ENCODE measurements around the gene TCEAL9. TPM values are rescaled to one million over a fixed set of nuclear protein-coding genes. Genes with fewer than 3 reads are reported as not detected.
A peak's percentile ranks its signal among the peaks of the same experiment; 100 is the strongest.

Gene TCEAL9
- total RNA-seq (not detected), total RNA-seq (0 to 5.7 (median 1.1) reads per million in 172 experiments)
- polyA plus RNA-seq (2013, experiment 1 of 2): 1.9 TPM
- polyA plus RNA-seq (2013, experiment 2 of 2): 4.4 TPM

- intact Hi-C loops (cut with DNase I, micrococcal nuclease): no loop called here
- H3K4me1 Mint-ChIP-seq (ENCODE audit: low read depth): peaks cover 20% of the 10 kb centered on the region
- ATAC-seq (ENCODE audit: poor library complexity): no peak
- TF ChIP-seq CTCF (IDR thresholded peaks at IDR 0.05): no peak
- POLR2A ChIA-PET: no interaction called here
- H3K4me1 ChIP-seq (ENCODE audit: insufficient read depth, low read length): peaks cover 11% of the 10 kb centered on the region
- no peak within 1 kb of the TSS for H3K27ac Mint-ChIP-seq
- peak within 1 kb of the TSS; percentile 80 for H3K4me3 Mint-ChIP-seq
- peak in 3 of 14 experiments; percentile 4 to 15 (median 8) for DNase-seq
- H3K4me3 ChIP-seq (ENCODE audit: low read length): peak within 1 kb of the TSS; percentile 61
- no peaks in the 10 kb centered on the region for H3K36me3 Mint-ChIP-seq (ENCODE audit: low read depth)
- H3K36me3 ChIP-seq (ENCODE audit: insufficient read depth, low read length): no peaks in the 10 kb centered on the region
- H3K27me3 Mint-ChIP-seq: peaks cover 19% of the 10 kb centered on the region
- no peak within 1 kb of the TSS for H3K27ac ChIP-seq (ENCODE audit: low read depth in 1 of 2, low read length in 2 of 2)
- H3K9me3 ChIP-seq (ENCODE audit: control insufficient read depth in 1 of 2, insufficient read depth in 1 of 2, low read length in 2 of 2): no peaks in the 10 kb centered on the region
- no peaks in the 10 kb centered on the region for H3K27me3 ChIP-seq (ENCODE audit: control insufficient read depth in 1 of 2, insufficient read depth in 2 of 2, low read length in 2 of 2)
- CTCF ChIA-PET: no interaction called here
- H3K9me3 Mint-ChIP-seq: no peaks in the 10 kb centered on the region
Observed at GRCh38 chrX:103356130-103356798, at the start of gene TCEAL9. TSS of gene TCEAL9 (plus strand) at chrX:103356506. CDS start at chrX:103357685, 1,179 bp downstream.

GRCh38 chrX:103309860-103310554 is 46.3 kb upstream of the TCEAL9 start:
- CTCF ChIA-PET: no interaction called here
- Mint-ChIP-seq H3K27ac (peak overlapping the region; percentile 24), H3K9me3 (no peaks in the 10 kb centered on the region), H3K36me3 (ENCODE audit: low read depth) (peaks cover 5% of the 10 kb centered on the region), H3K4me1 (ENCODE audit: low read depth) (no peaks in the 10 kb centered on the region), H3K4me3 (peak overlapping the region; percentile 48), H3K27me3 (no peaks in the 10 kb centered on the region)
- ATAC-seq (ENCODE audit: poor library complexity) (peak; percentile 4), DNase-seq (peak in 6 of 14 experiments; percentile 1 to 19 (median 2))
- Histone ChIP-seq H3K9me3 (ENCODE audit: control insufficient read depth in 1 of 2, insufficient read depth in 1 of 2, low read length in 2 of 2) (no peaks in the 10 kb centered on the region), H3K27ac (ENCODE audit: low read depth in 1 of 2, low read length in 2 of 2) (peak overlapping the region in 1 of 2 donors; percentile 59), H3K4me1 (ENCODE audit: insufficient read depth, low read length) (peaks cover 9% of the 10 kb centered on the region), H3K27me3 (ENCODE audit: control insufficient read depth in 1 of 2, insufficient read depth in 2 of 2, low read length in 2 of 2) (no peaks in the 10 kb centered on the region), H3K4me3 (ENCODE audit: low read length) (peak overlapping the region; percentile 63), H3K36me3 (ENCODE audit: insufficient read depth, low read length) (no peaks in the 10 kb centered on the region)
- TF ChIP-seq CTCF (IDR thresholded peaks at IDR 0.05): no peak
- intact Hi-C loops (cut with DNase I, micrococcal nuclease): loop anchor here in 1 of 2 experiments (5.0 to 10.0 kb wide), 2 partner anchors 53 to 1375 kb away; partner anchors contain the start of genes TCEAL8 and ZMAT1
- POLR2A ChIA-PET: no interaction called here

- peak within 1 kb of the TSS; percentile 63 for H3K4me3 ChIP-seq (ENCODE audit: low read length)
- no peaks in the 10 kb centered on the region for H3K36me3 ChIP-seq (ENCODE audit: insufficient read depth, low read length)
- TF ChIP-seq CTCF (IDR thresholded peaks at IDR 0.05): no peak
- ChIA-PET POLR2A (no interaction called here), CTCF (no interaction called here)
- peak within 1 kb of the TSS in 1 of 2 donors; percentile 59 for H3K27ac ChIP-seq (ENCODE audit: low read depth in 1 of 2, low read length in 2 of 2)
- H3K9me3 ChIP-seq (ENCODE audit: control insufficient read depth in 1 of 2, insufficient read depth in 1 of 2, low read length in 2 of 2): no peaks in the 10 kb centered on the region
- DNase-seq (peak; percentile 71 to 92 (median 82)), ATAC-seq (ENCODE audit: poor library complexity) (peak; percentile 99)
- H3K9me3 Mint-ChIP-seq: no peaks in the 10 kb centered on the region
- no peaks in the 10 kb centered on the region for H3K4me1 Mint-ChIP-seq (ENCODE audit: low read depth)
- peak within 1 kb of the TSS; percentile 89 for H3K4me3 Mint-ChIP-seq
- no peaks in the 10 kb centered on the region for H3K27me3 Mint-ChIP-seq
- H3K27ac Mint-ChIP-seq: peak within 1 kb of the TSS; percentile 71
- intact Hi-C loops (cut with DNase I, micrococcal nuclease): loop anchor here in 1 of 2 experiments (10.0 kb wide), 1 partner anchor 1376 kb away; the partner anchor contains the start of gene ZMAT1
- H3K27me3 ChIP-seq (ENCODE audit: control insufficient read depth in 1 of 2, insufficient read depth in 2 of 2, low read length in 2 of 2): no peaks in the 10 kb centered on the region
- H3K4me1 ChIP-seq (ENCODE audit: insufficient read depth, low read length): peaks cover 9% of the 10 kb centered on the region
- peaks cover 5% of the 10 kb centered on the region for H3K36me3 Mint-ChIP-seq (ENCODE audit: low read depth)
Observed at GRCh38 chrX:103310555-103311398, 45.5 kb upstream of the TCEAL9 start, which contains the start of gene BEX2. TSS of gene BEX2 (minus strand) at chrX:103310990. CDS start at chrX:103309976, 1,014 bp downstream.

Data from CD4-positive, alpha-beta T cell (primary cell).